PFSK-1 (cell line): ENCODE results near the gene F7.

Experiments used
- POLR2AphosphoS5 ChIP-seq: IDR thresholded peaks from 2 replicates; pipeline ENCODE4 v1.6.1; 2012; ENCODE audit warnings: low read depth, mild to moderate bottlenecking, control low read depth, low read length, moderate library complexity
- SIN3A ChIP-seq: IDR thresholded peaks from 2 replicates; pipeline ENCODE4 v1.6.1; 2012; ENCODE audit warnings: mild to moderate bottlenecking, low read length, moderate library complexity, borderline replicate concordance; ENCODE audit not compliant: insufficient read depth
- TAF1 ChIP-seq: IDR thresholded peaks from 2 replicates; pipeline ENCODE4 v1.6.1; 2012; ENCODE audit warnings: low read length, control low read depth, borderline replicate concordance; ENCODE audit not compliant: insufficient read depth

- TF ChIP-seq TAF1 (no peak), POLR2AphosphoS5 (no peak), SIN3A (no peak)
These were observed 20.5 kb upstream of the F7 start for GRCh38 chr13:113084943-113085540.
